ENCODE results near the gene CACNA1G. TPM values are rescaled to one million over a fixed set of nuclear protein-coding genes. Genes with fewer than 3 reads are reported as not detected.

CACNA1G gene
- total RNA-seq, 2 donors from 2014 or later: 0.11 TPM; not detected in 1

GRCh38 chr17:50590946-50591737 lies 30.6 kb downstream of the CACNA1G start:
- H3K36me3 Mint-ChIP-seq (ENCODE audit: low read depth): no peaks in the 10 kb centered on the region
- no peak overlapping the region for H3K27ac Mint-ChIP-seq
- H3K27me3 Mint-ChIP-seq: no peaks in the 10 kb centered on the region
- H3K4me3 Mint-ChIP-seq: no peak overlapping the region
- H3K9me3 Mint-ChIP-seq: no peaks in the 10 kb centered on the region
- ATAC-seq (replicated peaks): no peak
- no peaks in the 10 kb centered on the region for H3K4me1 Mint-ChIP-seq

GRCh38 chr17:50593321-50593720 lies 32.8 kb downstream of the CACNA1G start:
- H3K4me3 Mint-ChIP-seq: no peak overlapping the region
- no peak overlapping the region for H3K27ac Mint-ChIP-seq
- H3K4me1 Mint-ChIP-seq: no peaks in the 10 kb centered on the region
- no peaks in the 10 kb centered on the region for H3K36me3 Mint-ChIP-seq (ENCODE audit: low read depth)
- no peaks in the 10 kb centered on the region for H3K9me3 Mint-ChIP-seq
- ATAC-seq (replicated peaks): no peak
- no peaks in the 10 kb centered on the region for H3K27me3 Mint-ChIP-seq

GRCh38 chr17:50594128-50594823 lies 33.8 kb downstream of the CACNA1G start:
- H3K27ac Mint-ChIP-seq: no peak overlapping the region
- no peaks in the 10 kb centered on the region for H3K9me3 Mint-ChIP-seq
- no peaks in the 10 kb centered on the region for H3K36me3 Mint-ChIP-seq (ENCODE audit: low read depth)
- H3K4me1 Mint-ChIP-seq: no peaks in the 10 kb centered on the region
- H3K27me3 Mint-ChIP-seq: no peaks in the 10 kb centered on the region
- no peak for ATAC-seq (replicated peaks)
- no peak overlapping the region for H3K4me3 Mint-ChIP-seq

DNA sequence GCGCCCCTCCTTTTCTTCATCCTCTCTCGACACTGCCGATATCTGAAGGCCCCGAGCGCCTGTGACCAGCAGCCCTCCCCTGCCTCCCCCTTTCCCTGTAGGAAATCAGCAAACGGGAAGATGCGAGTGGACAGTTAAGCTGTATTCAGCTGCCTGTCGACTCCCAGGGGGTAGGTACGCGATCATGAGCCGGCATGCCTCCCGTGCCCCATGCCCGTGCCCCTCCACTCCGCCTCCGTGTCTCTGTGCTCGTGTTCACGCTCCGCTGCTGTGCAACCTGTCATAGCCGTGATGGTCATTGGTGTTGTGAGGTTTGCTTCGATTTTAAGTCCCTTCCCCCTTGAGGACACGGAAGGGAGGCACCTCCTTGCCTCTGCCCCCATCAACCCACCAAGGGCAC lies 34.4 kb downstream of the CACNA1G start:
- Mint-ChIP-seq H3K36me3 (ENCODE audit: low read depth) (no peaks in the 10 kb centered on the region), H3K4me3 (no peak overlapping the region), H3K4me1 (no peaks in the 10 kb centered on the region), H3K27ac (no peak overlapping the region), H3K27me3 (no peaks in the 10 kb centered on the region), H3K9me3 (no peaks in the 10 kb centered on the region)
- no peak for ATAC-seq (replicated peaks)

- Mint-ChIP-seq H3K4me1 (no peaks in the 10 kb centered on the region), H3K36me3 (ENCODE audit: low read depth) (no peaks in the 10 kb centered on the region), H3K9me3 (no peaks in the 10 kb centered on the region), H3K27ac (no peak overlapping the region), H3K27me3 (no peaks in the 10 kb centered on the region), H3K4me3 (no peak overlapping the region)
- no peak for ATAC-seq (replicated peaks)
These were observed 35.9 kb downstream of the CACNA1G start for GRCh38 chr17:50596191-50597037.

DNA sequence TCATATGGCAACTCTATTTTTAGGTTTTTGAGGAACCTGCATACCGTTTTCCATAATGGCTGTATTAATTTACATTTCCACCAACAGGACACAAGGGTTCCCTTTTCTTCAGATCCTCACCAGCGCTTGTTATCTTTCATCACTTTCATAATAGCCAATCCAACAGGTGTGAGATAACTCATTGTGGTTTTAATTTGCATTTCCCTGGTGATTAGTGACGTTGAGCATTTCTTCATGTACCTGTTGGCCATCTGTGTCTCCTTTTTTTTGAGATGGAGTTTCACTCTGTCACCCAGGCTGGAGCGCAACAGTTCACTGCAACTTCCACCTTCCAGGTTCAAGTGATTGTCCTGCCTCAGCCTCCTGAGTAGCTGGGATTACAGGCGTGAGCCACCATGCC lies 38.0 kb downstream of the CACNA1G start:
- Mint-ChIP-seq H3K4me3 (no peak overlapping the region), H3K27ac (no peak overlapping the region), H3K36me3 (ENCODE audit: low read depth) (no peaks in the 10 kb centered on the region), H3K27me3 (peaks cover 13% of the 10 kb centered on the region), H3K4me1 (no peaks in the 10 kb centered on the region), H3K9me3 (no peaks in the 10 kb centered on the region)
- ATAC-seq (replicated peaks): no peak

- no peak overlapping the region for H3K4me3 Mint-ChIP-seq
- no peak for ATAC-seq (replicated peaks)
- H3K4me1 Mint-ChIP-seq: no peaks in the 10 kb centered on the region
- no peaks in the 10 kb centered on the region for H3K36me3 Mint-ChIP-seq (ENCODE audit: low read depth)
- H3K27me3 Mint-ChIP-seq: peaks cover 17% of the 10 kb centered on the region
- H3K27ac Mint-ChIP-seq: no peak overlapping the region
- H3K9me3 Mint-ChIP-seq: no peaks in the 10 kb centered on the region
These were observed 39.1 kb downstream of the CACNA1G start for GRCh38 chr17:50599606-50600005.

DNA sequence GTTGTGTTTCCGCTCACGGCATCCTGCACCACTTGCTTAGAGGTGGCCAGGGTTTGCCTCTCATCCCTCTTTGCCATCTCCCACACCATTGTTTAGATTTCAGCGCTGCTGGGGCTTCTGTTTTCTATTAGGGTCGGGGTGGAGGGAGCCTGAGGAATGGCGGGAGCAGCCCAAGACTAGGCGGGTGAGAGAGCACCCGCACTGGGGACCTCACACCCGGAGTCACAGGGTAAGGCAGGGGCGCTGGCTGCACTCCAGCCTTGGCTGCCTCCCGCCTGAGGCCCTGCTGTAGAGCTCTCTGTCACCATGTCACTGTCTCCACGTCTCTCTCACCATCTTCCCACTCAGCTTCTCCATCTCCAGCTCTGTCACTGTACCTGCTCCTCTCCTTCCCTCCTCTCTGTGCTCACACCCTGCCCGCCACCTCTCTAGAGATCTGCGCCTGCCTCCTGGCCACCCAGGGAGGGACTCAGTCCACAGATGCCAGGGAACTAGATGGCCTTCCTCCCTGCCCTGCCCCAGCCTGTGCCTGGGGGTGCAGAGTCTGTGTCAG lies 41.4 kb downstream of the CACNA1G start:
- Mint-ChIP-seq H3K4me3 (no peak overlapping the region), H3K9me3 (no peaks in the 10 kb centered on the region), H3K4me1 (no peaks in the 10 kb centered on the region), H3K36me3 (ENCODE audit: low read depth) (no peaks in the 10 kb centered on the region), H3K27ac (no peak overlapping the region), H3K27me3 (peaks cover 25% of the 10 kb centered on the region)
- ATAC-seq (replicated peaks): no peak

DNA sequence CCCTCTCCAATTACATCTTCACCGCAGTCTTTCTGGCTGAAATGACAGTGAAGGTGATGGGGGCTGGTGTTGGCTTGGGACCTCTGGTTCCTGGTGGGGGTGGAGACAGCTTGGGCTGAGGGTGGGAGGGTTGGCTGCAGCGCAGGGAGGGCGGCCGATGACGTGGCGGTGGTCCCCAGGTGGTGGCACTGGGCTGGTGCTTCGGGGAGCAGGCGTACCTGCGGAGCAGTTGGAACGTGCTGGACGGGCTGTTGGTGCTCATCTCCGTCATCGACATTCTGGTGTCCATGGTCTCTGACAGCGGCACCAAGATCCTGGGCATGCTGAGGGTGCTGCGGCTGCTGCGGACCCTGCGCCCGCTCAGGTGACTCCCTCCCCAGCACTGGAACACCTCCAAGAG lies 42.3 kb downstream of the CACNA1G start:
- no peak overlapping the region for H3K4me3 Mint-ChIP-seq

DNA sequence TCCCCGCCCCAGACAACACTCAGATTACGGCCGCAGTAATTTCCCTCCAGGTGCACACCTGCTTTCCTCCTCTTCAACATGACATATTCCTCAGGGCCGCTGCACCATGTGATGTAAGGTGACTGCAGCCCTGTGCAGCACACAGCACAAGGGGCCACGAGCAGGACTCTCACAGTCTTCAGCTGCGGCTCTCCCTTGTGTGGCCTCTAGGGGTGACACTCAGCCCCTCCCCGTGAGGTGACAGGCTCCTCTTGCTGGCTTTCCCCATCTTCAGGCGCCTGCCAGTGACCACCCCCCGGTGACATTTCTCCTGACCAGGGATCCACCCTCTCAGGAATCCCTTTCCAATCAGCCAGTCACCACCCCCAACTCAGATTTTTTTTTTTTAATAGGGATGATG lies 42.8 kb downstream of the CACNA1G start:
- Mint-ChIP-seq H3K9me3 (no peaks in the 10 kb centered on the region), H3K4me1 (no peaks in the 10 kb centered on the region), H3K4me3 (no peak overlapping the region), H3K36me3 (ENCODE audit: low read depth) (no peaks in the 10 kb centered on the region), H3K27ac (no peak overlapping the region), H3K27me3 (peaks cover 25% of the 10 kb centered on the region)
- no peak for ATAC-seq (replicated peaks)

More for the DNA sequence above, 42.3 kb downstream of the CACNA1G start:
- Mint-ChIP-seq H3K27me3 (peaks cover 25% of the 10 kb centered on the region), H3K36me3 (ENCODE audit: low read depth) (no peaks in the 10 kb centered on the region), H3K9me3 (no peaks in the 10 kb centered on the region), H3K27ac (no peak overlapping the region), H3K4me1 (no peaks in the 10 kb centered on the region)
- no peak for ATAC-seq (replicated peaks)

DNA sequence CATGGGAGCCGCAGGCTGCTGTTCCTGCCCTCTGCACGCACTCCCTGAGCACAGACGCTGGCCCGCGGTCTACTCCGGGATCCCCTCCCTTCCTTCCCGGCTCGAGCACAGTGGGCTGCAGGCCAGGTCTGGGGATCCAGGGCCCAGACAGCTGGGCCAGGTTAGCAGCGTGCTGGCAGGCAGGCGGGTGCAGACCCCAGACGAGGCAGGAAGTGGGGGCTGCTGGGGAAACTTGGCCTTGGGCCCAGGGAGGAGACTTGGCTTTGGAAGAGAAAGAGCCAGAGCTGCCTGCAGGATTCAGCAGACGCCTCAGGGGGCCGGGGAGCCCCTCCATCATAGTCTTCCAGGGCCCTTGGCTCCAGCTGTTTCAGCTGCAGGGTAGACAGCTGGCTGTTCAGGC lies 44.0 kb downstream of the CACNA1G start:
- Mint-ChIP-seq H3K27me3 (peaks cover 29% of the 10 kb centered on the region), H3K36me3 (ENCODE audit: low read depth) (no peaks in the 10 kb centered on the region), H3K27ac (no peak overlapping the region), H3K9me3 (no peaks in the 10 kb centered on the region), H3K4me3 (no peak overlapping the region), H3K4me1 (no peaks in the 10 kb centered on the region)
- ATAC-seq (replicated peaks): no peak

DNA sequence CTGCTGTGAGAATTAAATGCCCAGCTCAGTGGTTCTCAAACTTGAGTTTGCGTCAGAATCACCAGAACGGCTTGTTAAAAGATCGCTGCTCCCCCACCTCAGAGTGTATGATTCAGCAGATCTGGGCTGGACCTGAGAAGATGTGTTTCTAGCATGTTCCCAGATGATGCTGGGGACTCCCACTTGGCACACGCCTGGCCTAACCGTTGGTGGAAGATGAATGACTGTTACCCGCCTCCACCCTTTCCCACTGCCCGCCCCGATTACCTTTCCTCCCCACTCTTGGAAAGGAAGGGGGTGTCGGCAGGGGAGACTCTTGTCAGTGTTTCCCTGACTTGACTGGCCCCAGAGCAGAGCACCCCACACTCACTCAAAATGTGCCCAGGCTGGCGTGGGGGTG lies 44.9 kb downstream of the CACNA1G start:
- H3K4me3 Mint-ChIP-seq: no peak overlapping the region
- no peaks in the 10 kb centered on the region for H3K36me3 Mint-ChIP-seq (ENCODE audit: low read depth)
- no peak overlapping the region for H3K27ac Mint-ChIP-seq
- H3K4me1 Mint-ChIP-seq: no peaks in the 10 kb centered on the region
- H3K9me3 Mint-ChIP-seq: no peaks in the 10 kb centered on the region
- peaks cover 32% of the 10 kb centered on the region for H3K27me3 Mint-ChIP-seq
- no peak for ATAC-seq (replicated peaks)

DNA sequence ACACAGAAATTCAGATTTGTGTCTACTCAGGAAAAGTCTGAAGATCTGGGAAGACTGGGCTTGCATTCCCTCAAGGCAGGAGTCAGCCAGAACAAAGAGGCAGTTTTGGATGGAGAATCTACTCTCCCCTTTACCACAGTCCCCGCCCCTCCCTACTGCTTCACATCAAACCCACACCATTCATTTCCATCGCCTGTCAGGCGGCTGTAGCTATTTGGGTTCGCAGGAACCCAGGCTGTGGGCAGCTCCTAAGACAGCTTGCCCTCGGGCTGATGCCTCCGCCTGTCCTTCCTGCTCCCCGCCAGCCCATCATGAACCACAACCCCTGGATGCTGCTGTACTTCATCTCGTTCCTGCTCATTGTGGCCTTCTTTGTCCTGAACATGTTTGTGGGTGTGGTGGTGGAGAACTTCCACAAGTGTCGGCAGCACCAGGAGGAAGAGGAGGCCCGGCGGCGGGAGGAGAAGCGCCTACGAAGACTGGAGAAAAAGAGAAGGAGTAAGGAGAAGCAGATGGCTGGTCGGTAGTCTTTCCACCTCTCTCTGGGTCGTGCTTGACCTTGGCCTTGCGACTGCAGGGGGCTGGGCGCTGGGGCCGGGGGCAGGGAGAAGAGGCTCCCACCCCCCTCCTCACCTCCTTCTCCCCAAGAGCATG lies 47.1 kb downstream of the CACNA1G start:
- H3K9me3 Mint-ChIP-seq: no peaks in the 10 kb centered on the region
- ATAC-seq (replicated peaks): no peak
- peaks cover 24% of the 10 kb centered on the region for H3K27me3 Mint-ChIP-seq
- H3K36me3 Mint-ChIP-seq (ENCODE audit: low read depth): no peaks in the 10 kb centered on the region
- no peak overlapping the region for H3K4me3 Mint-ChIP-seq
- H3K27ac Mint-ChIP-seq: no peak overlapping the region
- no peaks in the 10 kb centered on the region for H3K4me1 Mint-ChIP-seq
